Fibroblast of lung (primary cell): ENCODE measurements around the gene NOVA1.
"Not testable (repeated sequence)": the region's sequence is repeated elsewhere in the genome, so short reads cannot be mapped to it uniquely, and the experiment has no call there.

Experiments
- EZH2 ChIP-seq: IDR thresholded peaks from 2 replicates; pipeline ENCODE4 v1.5.1; 2012; ENCODE audit warnings: low read length, control low read depth, mild to moderate bottlenecking; ENCODE audit errors: missing control alignments
- TF ChIP-seq, protein P1 (sequence below), 2 donors: IDR thresholded peaks in 1 of 2; conservative IDR thresholded peaks in 1 of 2; 1 replicate in 1 of 2; 2 replicates in 1 of 2; pipeline ENCODE4 v1.5.1; 2011 to 2012; ENCODE audit warnings: low read length in 2 of 2, control low read depth in 1 of 2, inconsistent platforms in 1 of 2, low read depth in 1 of 2, mild to moderate bottlenecking in 1 of 2

DNA sequence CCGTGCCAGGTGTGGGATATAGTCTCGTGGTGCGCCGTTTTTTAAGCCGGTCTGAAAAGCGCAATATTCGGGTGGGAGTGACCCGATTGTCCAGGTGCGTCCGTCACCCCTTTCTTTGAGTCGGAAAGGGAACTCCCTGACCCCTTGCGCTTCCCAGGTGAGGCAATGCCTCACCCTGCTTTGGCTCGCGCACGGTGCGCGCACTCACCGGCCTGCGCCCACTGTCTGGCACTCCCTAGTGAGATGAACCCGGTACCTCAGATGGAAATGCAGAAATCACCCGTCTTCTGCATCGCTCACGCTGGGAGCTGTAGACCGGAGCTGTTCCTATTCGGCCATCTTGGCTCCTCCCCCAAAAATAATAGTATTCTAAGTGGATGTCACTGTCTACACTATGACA is 37.1 kb upstream of the NOVA1 start:
- TF ChIP-seq, protein P1, sequence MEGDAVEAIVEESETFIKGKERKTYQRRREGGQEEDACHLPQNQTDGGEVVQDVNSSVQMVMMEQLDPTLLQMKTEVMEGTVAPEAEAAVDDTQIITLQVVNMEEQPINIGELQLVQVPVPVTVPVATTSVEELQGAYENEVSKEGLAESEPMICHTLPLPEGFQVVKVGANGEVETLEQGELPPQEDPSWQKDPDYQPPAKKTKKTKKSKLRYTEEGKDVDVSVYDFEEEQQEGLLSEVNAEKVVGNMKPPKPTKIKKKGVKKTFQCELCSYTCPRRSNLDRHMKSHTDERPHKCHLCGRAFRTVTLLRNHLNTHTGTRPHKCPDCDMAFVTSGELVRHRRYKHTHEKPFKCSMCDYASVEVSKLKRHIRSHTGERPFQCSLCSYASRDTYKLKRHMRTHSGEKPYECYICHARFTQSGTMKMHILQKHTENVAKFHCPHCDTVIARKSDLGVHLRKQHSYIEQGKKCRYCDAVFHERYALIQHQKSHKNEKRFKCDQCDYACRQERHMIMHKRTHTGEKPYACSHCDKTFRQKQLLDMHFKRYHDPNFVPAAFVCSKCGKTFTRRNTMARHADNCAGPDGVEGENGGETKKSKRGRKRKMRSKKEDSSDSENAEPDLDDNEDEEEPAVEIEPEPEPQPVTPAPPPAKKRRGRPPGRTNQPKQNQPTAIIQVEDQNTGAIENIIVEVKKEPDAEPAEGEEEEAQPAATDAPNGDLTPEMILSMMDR (conservative IDR thresholded peaks at IDR 0.05 in 1 of 2, IDR thresholded peaks at IDR 0.05 in 1 of 2; ENCODE audit: low read depth in 1 of 2, low read length in 2 of 2): not testable (repeated sequence)
- TF ChIP-seq EZH2: not testable (repeated sequence)
